DMS79 treated with DMSO at 0.1 percent for 48 hours (cell line): ENCODE results near the gene MICAL2.

ENCODE experiments used
- DNase-seq: peaks from one replicate; lab custom pipeline; 2025; lab: John Stamatoyannopoulos, UW

MICAL2 gene

GRCh38 chr11:12209096-12209495 lies 98.7 kb downstream of the MICAL2 start:
- no peak for DNase-seq

DNA sequence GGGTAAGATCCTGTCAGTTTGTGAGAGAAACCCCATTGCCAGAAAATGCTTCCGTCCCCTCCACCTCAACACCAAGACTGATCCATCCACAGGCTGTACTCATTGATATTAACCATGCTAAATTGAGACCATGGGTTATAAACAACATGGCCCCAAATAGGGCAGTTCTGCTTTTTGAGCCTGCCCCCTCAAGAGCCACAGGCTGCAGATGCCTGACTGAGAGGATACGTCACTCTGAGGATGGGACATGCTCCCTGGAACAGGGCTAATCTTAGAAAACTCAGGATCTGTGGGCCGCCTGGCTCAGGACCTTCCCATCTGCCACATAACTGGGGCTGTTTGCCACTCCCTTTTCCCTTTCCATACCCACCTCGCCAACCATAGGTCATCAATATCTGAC lies 99.8 kb downstream of the MICAL2 start:
- DNase-seq, result no peak

DNA sequence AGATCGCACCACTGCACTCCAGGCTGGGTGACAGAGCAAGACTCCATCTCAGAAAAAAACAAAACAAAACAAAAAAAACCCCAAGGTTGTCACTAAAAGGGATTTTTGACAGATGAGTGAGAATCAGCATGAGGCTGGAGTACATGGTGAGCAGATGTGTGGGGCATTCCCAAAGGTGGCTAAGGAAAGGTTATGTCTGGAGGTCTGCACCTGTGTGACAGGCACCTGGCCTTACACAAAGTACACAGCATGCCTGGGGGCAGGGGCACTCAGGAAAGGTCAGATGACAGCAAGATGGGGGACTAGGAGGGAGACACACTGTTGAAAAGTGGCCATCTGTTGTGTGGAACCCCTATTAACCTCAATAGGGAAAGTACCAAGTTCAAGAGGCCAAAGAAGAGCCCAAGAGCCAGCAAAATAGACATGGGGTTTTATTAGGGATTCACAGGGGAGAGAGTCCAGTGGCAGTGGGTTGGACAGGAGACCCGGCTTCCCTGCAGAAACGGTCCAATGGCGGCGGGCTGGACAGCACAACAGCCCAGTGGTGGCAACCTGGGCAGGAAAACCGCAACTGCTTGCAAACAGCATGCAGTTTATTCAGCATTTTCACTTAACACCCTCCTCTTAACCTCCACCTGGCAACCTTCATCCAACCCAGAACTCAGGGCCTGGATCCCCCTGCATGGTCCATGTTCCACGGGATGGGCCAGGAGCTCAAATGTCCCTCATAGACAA lies 101.1 kb downstream of the MICAL2 start:
- DNase-seq, result no peak

GRCh38 chr11:12212174-12212820 lies 101.9 kb downstream of the MICAL2 start:
- no peak for DNase-seq

DNA sequence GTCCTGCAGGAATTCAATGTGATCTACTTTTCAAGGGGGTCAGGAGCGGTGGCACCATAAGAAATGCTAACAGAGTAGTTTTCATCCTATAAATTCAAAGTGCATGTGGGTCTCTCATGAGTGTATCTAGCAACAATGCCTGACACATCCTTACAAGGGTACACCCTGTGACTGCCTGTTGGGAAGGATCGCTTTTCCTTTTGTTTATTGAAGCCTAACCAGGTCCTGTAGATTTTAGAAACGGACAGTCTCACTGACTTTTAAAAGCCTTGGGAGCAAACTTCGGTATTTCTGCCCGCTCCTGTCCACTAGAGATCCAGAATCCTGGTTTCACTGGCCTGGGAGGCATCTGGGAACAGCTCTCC lies 102.4 kb downstream of the MICAL2 start:
- no peak for DNase-seq

DNA sequence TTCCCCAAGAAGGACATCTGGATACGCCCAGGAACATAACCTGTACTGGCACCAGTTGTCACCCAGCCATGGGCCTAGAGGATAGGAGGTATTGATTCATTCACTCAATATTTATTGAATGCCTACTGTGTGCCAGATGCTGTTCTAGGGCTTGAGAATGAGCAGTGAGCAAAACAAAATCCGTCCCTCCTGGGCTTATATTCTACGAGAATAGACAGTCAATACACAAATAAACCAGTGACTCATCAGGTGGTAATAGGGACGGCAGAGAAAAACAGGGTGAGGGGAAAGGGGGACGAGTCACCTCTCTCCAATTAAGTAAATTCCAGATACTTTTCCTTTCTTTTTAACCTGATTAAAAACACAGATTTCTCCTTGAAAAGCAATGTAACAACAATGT lies 103.5 kb downstream of the MICAL2 start:
- no peak for DNase-seq

DNA sequence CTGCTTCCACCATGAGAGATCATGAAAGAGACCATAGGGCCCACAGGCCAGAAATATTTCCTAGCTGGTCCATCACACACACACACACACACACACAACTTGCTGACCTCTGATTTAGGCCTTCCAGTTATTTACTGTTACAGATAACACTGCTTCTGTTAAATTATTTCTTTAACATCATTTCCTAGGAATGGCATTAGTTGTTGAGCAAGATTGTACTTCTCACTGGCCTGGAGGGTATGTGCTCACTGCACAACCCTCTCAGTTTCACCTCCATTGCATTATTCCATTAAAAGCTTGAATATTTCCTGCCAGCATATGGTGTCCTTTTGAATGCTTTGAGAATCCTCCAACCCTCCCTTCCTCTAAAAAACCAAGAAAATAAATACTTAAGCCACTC lies 104.4 kb downstream of the MICAL2 start:
- peak; percentile 87 for DNase-seq

GRCh38 chr11:12215181-12215593 lies 104.8 kb downstream of the MICAL2 start:
- peak; percentile 92 for DNase-seq

DNA sequence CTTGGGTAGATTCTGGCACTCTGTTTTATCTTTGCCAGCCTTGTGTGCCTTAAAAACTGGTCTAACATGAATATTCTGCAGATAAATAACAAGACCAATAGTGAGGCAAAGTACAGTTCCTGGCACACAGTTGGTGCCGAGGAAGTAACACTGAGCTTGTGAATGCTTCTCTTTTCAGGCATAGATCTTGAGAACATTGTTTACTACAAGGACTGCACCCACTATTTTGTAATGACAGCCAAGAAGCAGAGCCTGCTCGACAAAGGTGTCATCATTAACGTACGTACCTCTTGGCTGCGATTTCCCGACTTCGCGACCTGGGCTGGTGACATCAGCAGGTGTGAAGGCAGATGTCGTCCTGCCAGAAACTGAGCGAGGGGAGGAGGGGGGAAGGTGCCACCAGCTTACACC lies 105.7 kb downstream of the MICAL2 start:
- DNase-seq, result no peak

- DNase-seq, result no peak
These were observed 106.4 kb downstream of the MICAL2 start for GRCh38 chr11:12216671-12217374.

DNA sequence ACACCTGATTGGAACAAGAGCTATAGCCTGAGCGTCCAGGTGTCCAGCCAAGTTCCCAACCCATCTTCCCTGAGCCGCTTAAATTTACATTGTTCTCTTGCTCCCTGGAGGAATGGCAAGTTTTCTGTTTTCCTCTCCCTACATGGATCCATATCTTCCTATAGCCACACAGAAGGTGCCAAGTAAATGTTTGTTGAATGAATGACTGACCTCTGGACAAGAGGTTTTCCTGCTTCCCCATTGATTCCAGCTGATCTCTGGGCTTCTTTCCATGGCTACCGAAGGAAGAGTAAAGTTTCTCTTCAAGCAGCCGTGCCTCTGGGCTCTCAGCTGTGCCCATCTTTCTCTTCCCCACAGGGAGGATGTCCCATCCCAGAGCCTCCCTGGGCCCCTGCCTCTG lies 107.5 kb downstream of the MICAL2 start:
- DNase-seq, result no peak

DNA sequence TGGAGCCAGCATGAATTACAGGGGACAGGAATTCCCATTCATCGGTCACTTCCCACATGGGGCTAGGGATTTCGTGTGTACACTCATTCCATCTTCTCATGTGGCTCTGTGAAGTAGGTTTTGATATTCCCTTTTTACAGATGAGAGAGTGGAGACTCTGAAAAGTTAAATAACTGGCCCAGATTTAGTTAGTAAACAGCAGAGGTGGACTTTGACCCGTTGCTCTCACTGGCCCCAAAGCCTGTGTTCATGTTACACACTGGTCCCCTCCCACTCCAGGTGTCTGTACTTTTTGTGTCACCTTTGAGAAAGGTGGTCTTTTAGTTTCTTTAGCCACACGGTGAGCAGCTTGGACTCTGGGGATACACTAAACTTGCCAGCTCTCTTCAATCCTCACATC lies 108.5 kb downstream of the MICAL2 start:
- no peak for DNase-seq

DNA sequence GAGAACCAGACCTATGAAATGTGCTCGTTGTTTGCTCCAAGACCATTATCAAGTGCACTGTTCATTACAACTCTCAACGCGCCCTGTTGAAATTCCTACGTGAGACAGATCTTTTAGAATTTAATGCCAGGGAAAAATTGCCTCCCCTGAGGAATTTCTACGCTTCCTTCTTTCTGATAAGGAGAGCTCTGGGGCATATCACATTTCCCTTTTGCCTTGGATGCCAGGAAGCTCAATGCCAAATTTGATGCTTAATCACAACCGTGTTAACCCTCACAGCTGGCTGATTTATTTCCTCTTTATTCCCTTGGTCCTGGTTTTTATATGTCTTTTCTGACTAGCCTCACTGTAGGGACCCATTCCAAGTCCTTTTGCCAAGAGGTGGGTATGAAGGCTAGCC lies 109.4 kb downstream of the MICAL2 start:
- DNase-seq, result no peak

GRCh38 chr11:12220305-12220704 lies 109.9 kb downstream of the MICAL2 start:
- no peak for DNase-seq

- no peak for DNase-seq
These were observed 110.7 kb downstream of the MICAL2 start for GRCh38 chr11:12221051-12221535.

DNA sequence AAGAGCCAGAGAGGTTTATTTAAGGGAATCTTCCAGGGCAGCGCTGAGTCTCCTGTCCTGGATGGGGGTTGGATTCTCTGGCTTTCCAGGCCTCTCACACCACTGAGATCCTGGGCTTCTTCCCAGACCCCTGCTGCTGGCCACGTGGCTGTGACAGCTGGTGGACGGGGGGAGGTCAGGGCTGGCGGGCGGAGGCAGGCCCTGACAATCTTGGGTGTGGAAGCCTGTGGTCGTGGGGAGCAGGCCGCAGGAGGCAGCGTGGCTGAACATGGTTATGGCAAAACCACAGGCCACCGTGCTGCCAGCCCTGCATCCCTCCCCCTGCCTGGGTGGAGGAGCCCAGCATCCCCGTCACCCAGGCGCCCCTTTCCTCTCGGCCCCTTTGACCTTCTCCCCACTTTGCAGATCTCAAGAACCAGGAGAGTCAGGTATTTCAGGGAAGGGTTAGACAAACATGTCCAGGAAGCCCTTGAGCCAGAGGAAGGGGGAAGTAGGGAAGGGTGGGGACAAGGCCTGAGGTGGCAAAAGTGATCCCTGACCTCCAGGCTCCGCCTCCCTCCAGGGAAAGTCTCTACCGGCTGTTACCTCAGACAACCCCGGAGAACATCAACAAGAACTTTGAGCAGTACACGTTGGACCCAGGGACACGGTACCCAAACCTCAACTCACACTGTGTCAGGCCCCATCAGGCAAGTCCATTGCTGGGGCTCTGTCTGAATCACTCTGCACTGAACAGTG lies 111.8 kb downstream of the MICAL2 start:
- no peak for DNase-seq

DNA sequence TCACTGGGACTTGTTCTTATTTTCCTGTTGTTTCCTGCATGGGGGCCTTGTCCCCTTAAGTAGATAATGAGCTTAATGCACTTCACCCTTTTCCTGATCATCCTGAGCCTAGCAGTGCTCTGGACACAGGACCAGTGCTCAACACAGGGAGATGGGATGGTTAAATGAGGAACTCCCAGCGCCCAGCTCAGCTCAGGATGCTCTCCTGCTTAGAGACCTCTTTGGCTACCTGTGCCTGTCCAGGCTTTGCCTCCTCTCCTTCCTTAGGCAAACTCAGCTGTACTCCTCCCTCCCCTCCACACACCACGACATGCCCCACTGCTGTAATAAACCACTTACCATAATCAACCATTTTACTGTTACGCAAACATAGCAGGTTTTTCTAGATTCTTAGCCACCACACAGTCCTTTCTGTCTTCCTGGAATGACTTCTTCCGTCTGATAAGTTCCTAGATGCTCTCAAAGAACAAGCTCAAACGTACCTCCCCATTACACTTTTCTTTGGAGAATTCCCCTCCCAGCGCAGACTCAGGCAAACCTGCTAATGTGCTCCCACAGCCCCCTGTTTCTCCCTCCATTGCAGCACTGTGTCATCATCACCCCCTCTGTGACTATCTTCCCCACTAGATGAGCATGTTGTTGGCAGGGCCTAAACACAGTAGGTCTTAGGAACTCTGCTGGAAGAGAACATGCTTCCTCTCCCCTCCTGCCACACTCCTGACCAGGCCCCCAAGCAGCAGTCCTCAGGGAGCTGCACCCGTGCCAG lies 113.6 kb downstream of the MICAL2 start:
- DNase-seq, result peak; percentile 78

GRCh38 chr11:12224537-12224893 lies 114.1 kb downstream of the MICAL2 start:
- no peak for DNase-seq

DNA sequence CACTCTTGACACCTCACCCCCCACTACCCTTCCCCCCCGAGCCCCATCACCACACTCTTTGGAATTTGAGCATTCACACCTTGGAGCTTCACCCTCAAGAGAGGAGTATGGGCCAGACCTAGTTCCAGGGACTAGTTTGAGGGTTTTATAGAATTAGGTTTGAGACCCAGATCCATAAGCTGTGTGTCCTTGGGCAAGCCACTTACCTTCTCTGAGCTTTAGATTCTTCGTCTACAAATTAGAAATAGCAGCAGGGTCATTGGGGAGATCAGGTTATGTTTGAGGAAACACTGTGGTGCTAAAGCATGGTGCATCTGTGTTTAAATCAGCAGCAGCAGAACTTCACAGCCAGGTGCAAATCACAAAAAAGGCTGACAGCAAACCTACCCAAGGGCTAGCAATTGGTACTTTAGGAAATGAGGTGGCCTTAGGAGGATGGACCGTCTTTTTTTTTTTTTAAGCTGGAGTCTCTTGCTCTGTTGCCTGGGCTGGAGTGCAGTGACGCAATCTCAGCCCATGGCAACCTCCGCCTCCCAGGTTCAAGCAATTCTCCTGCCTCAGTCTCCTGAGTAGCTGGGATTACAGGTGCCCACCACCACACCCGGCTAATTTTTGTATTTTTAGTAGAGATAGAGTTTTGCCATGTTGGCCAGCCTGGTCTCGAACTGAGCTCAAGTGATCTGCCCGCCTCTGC lies 114.8 kb downstream of the MICAL2 start:
- no peak for DNase-seq

DNA sequence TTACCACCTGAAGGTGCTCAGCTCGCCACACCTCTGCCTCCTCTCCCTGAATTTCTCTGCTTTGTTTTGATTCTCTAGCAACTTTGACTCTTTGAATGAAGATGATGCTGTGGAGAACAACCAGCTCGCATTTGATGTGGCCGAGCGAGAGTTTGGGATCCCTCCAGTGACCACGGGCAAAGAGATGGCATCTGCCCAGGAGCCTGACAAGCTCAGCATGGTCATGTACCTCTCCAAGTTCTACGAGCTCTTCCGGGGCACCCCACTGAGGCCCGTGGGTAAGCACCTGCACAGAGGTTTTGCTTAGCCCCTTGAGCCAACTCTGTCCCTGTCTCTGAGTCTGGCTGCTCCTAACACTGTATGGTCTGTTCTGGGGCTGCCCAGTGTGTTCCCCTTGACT lies 115.7 kb downstream of the MICAL2 start:
- no peak for DNase-seq
